Trophoblast cell (in vitro differentiated cells and primary cell): ENCODE data around the gene CD2AP.
A peak's percentile ranks its signal among the peaks of the same experiment; 100 is the strongest.
"Not testable (repeated sequence)": the region's sequence is repeated elsewhere in the genome, so short reads cannot be mapped to it uniquely, and the experiment has no call there.

Experiments used
- DNase-seq, 2 donors: peaks; one replicate each; pipeline ENCODE4 v3.0.0-alpha.2; 2016
- H2AFZ ChIP-seq: 2 replicates; pipeline ENCODE4 v1.6.1; 2013; ENCODE audit warnings: low read length, moderate library complexity, mild to moderate bottlenecking; ENCODE audit not compliant: insufficient read depth, poor library complexity
- H2AK5ac ChIP-seq: 2 replicates; pipeline ENCODE4 v1.6.1; 2013; ENCODE audit warnings: mild to moderate bottlenecking, low read length
- H2BK120ac ChIP-seq: 2 replicates; pipeline ENCODE4 v1.6.1; 2013; ENCODE audit warnings: low read length, mild to moderate bottlenecking, moderate library complexity; ENCODE audit not compliant: insufficient read depth, poor library complexity
- H2BK12ac ChIP-seq: 2 replicates; pipeline ENCODE4 v1.6.1; 2013; ENCODE audit warnings: mild to moderate bottlenecking, low read length, moderate library complexity
- H2BK5ac ChIP-seq: 2 replicates; pipeline ENCODE4 v1.6.1; 2013; ENCODE audit warnings: low read length, low read depth, moderate library complexity, mild to moderate bottlenecking; ENCODE audit not compliant: poor library complexity
- H3K14ac ChIP-seq: 2 replicates; pipeline ENCODE4 v1.6.1; 2013; ENCODE audit warnings: mild to moderate bottlenecking, low read length
- H3K18ac ChIP-seq: 2 replicates; pipeline ENCODE4 v1.6.1; 2013; ENCODE audit warnings: mild to moderate bottlenecking, low read length
- H3K23ac ChIP-seq: 2 replicates; pipeline ENCODE4 v1.6.1; 2013; ENCODE audit warnings: low read length
- H3K27ac ChIP-seq: 2 replicates; pipeline ENCODE4 v1.5.1; 2013; ENCODE audit warnings: low read depth, mild to moderate bottlenecking, inconsistent platforms, low read length, moderate library complexity
- H3K27me3 ChIP-seq: 2 replicates; pipeline ENCODE4 v1.6.1; 2013; ENCODE audit warnings: inconsistent platforms, mild to moderate bottlenecking, low read length, moderate library complexity; ENCODE audit not compliant: insufficient read depth
- H3K36me3 ChIP-seq, 2 experiments: 1 replicate in 1 of 2; 2 replicates in 1 of 2; pipeline ENCODE4 v1.6.1; 2013; ENCODE audit warnings: low read length in 2 of 2, mild to moderate bottlenecking in 2 of 2, moderate library complexity in 1 of 2; ENCODE audit not compliant: insufficient read depth in 2 of 2, control insufficient read depth in 1 of 2
- H3K4ac ChIP-seq: 2 replicates; pipeline ENCODE4 v1.6.1; 2013; ENCODE audit warnings: low read depth, mild to moderate bottlenecking, low read length, moderate library complexity
- H3K4me1 ChIP-seq, 2 experiments: 1 replicate in 1 of 2; 2 replicates in 1 of 2; pipeline ENCODE4 v1.6.1; 2013; ENCODE audit warnings: low read length in 2 of 2, mild to moderate bottlenecking in 2 of 2, moderate library complexity in 1 of 2; ENCODE audit not compliant: insufficient read depth in 2 of 2, control insufficient read depth in 1 of 2
- H3K4me2 ChIP-seq: 2 replicates; pipeline ENCODE4 v1.6.1; 2013; ENCODE audit warnings: inconsistent platforms, mild to moderate bottlenecking, low read length, moderate library complexity
- H3K4me3 ChIP-seq: 2 replicates; pipeline ENCODE4 v1.5.1; 2013; ENCODE audit warnings: mild to moderate bottlenecking, low read depth, low read length, inconsistent platforms
- H3K79me1 ChIP-seq: one replicate; pipeline ENCODE4 v1.6.1; 2013; ENCODE audit warnings: low read length
- H3K79me2 ChIP-seq: 2 replicates; pipeline ENCODE4 v1.6.1; 2013; ENCODE audit warnings: low read length, mild to moderate bottlenecking; ENCODE audit not compliant: control insufficient read depth, insufficient read depth, poor library complexity
- H3K9ac ChIP-seq: 2 replicates; pipeline ENCODE4 v1.6.1; 2013; ENCODE audit warnings: mild to moderate bottlenecking, low read length
- H3K9me3 ChIP-seq: 2 replicates; pipeline ENCODE4 v1.6.1; 2013; ENCODE audit warnings: low read depth, mild to moderate bottlenecking, control low read depth, inconsistent platforms, low read length; ENCODE audit not compliant: insufficient read depth
- H4K12ac ChIP-seq: 2 replicates; pipeline ENCODE4 v1.6.1; 2013; ENCODE audit warnings: low read depth, mild to moderate bottlenecking, low read length, moderate library complexity
- H4K8ac ChIP-seq: 2 replicates; pipeline ENCODE4 v1.6.1; 2013; ENCODE audit warnings: low read depth, mild to moderate bottlenecking, low read length, moderate library complexity
- H4K91ac ChIP-seq: one replicate; pipeline ENCODE4 v1.6.1; 2013; ENCODE audit warnings: low read depth, mild to moderate bottlenecking, low read length, moderate library complexity
- WGBS: extraction: QIAGEN DNeasy Blood & Tissue Kit; methylation state at CpG from one replicate; pipeline ENCODE4 v1.1.7; 2013; ENCODE audit warnings: missing lambda C conversion rate; ENCODE audit not compliant: insufficient read length, insufficient coverage; ENCODE audit errors: extremely low coverage; 5-methylcytosine and 5-hydroxymethylcytosine counted together

CD2AP gene

DNA sequence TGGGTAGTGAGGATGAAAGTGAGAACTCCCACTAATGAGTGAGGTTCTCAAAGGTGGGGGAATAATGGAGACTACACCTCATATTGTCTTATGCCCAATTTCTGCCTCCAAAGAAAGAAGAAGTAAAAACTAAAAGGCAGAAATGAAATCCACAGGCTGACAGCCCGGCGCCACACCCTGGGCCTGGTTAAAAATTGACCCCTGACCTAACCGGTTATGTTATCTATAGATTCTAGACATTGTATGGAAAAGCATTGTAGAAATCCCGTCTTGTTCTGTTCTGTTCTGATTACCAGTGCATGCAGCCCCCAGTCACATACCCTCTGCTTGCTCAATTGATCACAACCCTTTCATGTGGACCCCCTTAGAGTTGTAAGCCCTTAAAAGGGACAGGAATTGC lies 170.0 kb downstream of the CD2AP start:
- not testable (repeated sequence) for H3K14ac ChIP-seq, H3K27ac ChIP-seq, H4K8ac ChIP-seq, H3K79me2 ChIP-seq, H4K91ac ChIP-seq, H3K9me3 ChIP-seq, H4K12ac ChIP-seq, H3K4me3 ChIP-seq, H3K9ac ChIP-seq, H2BK5ac ChIP-seq, H3K36me3 ChIP-seq, H3K4ac ChIP-seq, H3K4me2 ChIP-seq, H2AFZ ChIP-seq, H2BK12ac ChIP-seq, H2BK120ac ChIP-seq, H3K27me3 ChIP-seq, H3K4me1 ChIP-seq, H3K79me1 ChIP-seq, H3K23ac ChIP-seq, H2AK5ac ChIP-seq, H3K18ac ChIP-seq
- WGBS: no CpG with 5 or more reads among the region's 4 CpGs
- DNase-seq: peak in 1 of 2 donors; percentile 19

DNA sequence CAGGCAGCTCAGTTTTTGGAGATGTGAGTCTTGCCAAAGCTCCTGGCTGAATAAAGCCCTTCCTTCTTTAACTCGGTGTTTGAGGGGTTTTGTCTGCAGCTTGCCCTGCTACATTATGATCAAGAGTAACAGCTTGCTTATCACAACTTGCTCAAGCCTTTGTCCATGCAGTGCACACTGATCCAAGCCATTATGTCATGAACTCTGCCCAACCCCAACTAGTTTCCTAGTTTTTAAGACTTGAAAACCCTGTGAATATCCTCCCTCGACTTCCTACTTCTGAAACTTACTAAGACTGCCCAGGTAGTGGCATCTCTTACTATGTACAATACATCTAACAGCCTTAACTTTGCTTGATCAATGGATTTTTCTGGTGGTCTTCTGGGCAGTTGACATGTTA lies 170.4 kb downstream of the CD2AP start:
- no peak overlapping the region for H2BK120ac ChIP-seq
- no peak overlapping the region for H4K8ac ChIP-seq
- H3K36me3 ChIP-seq: no peaks in the 10 kb centered on the region
- no peak overlapping the region for H3K9ac ChIP-seq
- no peaks in the 10 kb centered on the region for H3K9me3 ChIP-seq
- H3K18ac ChIP-seq: no peak overlapping the region
- no peak overlapping the region for H3K23ac ChIP-seq
- H2BK5ac ChIP-seq: no peak overlapping the region
- H3K4me2 ChIP-seq: no peak overlapping the region
- H3K14ac ChIP-seq: no peak overlapping the region
- H2BK12ac ChIP-seq: no peak overlapping the region
- H3K79me2 ChIP-seq: no peaks in the 10 kb centered on the region
- no peak for DNase-seq
- no peak overlapping the region for H4K12ac ChIP-seq
- no peak overlapping the region for H3K4me3 ChIP-seq
- no peak overlapping the region for H3K4ac ChIP-seq
- H3K27ac ChIP-seq: no peak overlapping the region
- H4K91ac ChIP-seq: no peak overlapping the region
- H3K4me1 ChIP-seq: peaks cover 0 to 2% of the 10 kb centered on the region in 2 experiments
- H3K27me3 ChIP-seq: no peaks in the 10 kb centered on the region
- H2AK5ac ChIP-seq: no peak overlapping the region
- WGBS: no CpG with 5 or more reads among the region's 2 CpGs
- H2AFZ ChIP-seq: no peak overlapping the region
- H3K79me1 ChIP-seq: no peaks in the 10 kb centered on the region

DNA sequence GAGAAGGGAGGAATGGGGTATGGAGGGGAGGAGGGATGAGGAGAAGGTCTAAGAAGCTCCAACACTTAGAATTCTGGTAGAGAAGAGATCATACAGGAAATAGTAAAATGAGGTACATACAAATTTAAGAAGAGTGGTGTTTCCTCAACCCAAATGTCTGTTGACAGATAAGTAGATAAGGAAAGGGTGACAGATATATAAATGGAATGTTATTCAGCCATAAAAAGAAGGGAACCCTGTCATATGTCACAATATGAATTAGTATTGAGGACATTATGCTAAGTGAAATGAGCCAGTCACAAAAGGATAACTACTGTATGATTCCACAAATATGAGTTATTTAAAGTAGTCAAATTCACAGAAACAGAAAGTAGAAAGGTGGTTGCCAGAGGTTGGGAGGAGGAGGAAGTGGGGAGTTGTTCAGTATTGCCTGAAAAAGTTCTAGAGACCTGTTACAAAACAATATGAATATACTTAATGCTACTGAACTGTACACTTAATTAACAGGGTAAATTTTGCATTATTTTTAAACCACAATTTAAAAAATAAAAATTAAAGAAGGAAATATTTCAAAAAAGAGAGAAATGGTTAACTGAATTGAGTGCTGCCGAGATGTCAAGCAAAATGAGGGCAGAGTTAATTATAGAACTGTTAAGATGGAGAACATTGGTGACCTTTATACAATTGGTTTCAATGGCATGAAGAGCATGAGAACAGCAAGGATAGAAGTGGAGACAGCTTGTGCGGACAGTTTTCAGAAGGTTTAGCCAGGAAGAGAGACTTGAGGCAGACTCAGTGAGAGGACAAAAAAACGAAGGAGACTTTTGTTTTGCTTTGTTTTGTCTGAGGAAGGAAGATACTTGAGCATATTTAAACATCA lies 173.2 kb downstream of the CD2AP start:
- Histone ChIP-seq H2BK120ac (no peak overlapping the region), H3K79me2 (no peaks in the 10 kb centered on the region), H2BK12ac (no peak overlapping the region), H4K8ac (no peak overlapping the region), H3K4me3 (no peak overlapping the region), H3K18ac (no peak overlapping the region), H3K36me3 (no peaks in the 10 kb centered on the region), H3K9me3 (no peaks in the 10 kb centered on the region), H3K27ac (no peak overlapping the region), H2AFZ (no peak overlapping the region), H3K14ac (no peak overlapping the region), H2BK5ac (no peak overlapping the region), H3K4me2 (no peak overlapping the region), H3K9ac (no peak overlapping the region), H3K27me3 (no peaks in the 10 kb centered on the region), H3K23ac (no peak overlapping the region), H4K12ac (no peak overlapping the region), H4K91ac (no peak overlapping the region), H3K4me1 (peaks cover 0 to 2% of the 10 kb centered on the region in 2 experiments), H3K79me1 (no peaks in the 10 kb centered on the region), H3K4ac (no peak overlapping the region), H2AK5ac (no peak overlapping the region)
- no peak for DNase-seq
- WGBS: no CpG with 5 or more reads among the region's 3 CpGs

DNA sequence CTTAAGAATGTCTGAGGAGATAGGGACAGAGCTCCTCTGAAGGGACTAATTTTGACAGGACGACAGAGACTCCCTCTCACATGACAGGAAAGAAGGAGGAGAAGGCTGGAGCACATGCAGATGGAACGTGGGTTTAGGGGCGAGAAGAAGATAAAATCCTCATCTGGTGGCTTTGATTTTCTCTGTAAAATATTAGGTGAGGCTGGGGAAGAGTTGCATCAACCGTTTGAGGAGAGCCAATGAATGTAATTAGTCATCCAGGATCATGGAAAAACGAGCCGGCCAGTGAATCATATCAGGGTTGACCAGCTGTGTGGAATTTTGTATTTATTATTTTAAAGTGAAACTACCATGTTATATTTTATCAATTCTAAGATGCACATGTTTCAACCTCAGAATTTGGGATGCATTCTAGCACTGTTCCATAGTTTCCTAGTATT lies 173.9 kb downstream of the CD2AP start:
- Histone ChIP-seq H3K79me1 (no peaks in the 10 kb centered on the region), H4K91ac (no peak overlapping the region), H3K4me2 (no peak overlapping the region), H2BK120ac (no peak overlapping the region), H3K9ac (no peak overlapping the region), H4K8ac (no peak overlapping the region), H3K9me3 (no peaks in the 10 kb centered on the region), H3K4me1 (peaks cover 5% of the 10 kb centered on the region in 2 experiments), H3K4me3 (no peak overlapping the region), H3K18ac (no peak overlapping the region), H2BK12ac (no peak overlapping the region), H3K27ac (no peak overlapping the region), H4K12ac (no peak overlapping the region), H3K36me3 (no peaks in the 10 kb centered on the region), H2AFZ (no peak overlapping the region), H3K23ac (no peak overlapping the region), H3K4ac (no peak overlapping the region), H2BK5ac (no peak overlapping the region), H3K14ac (no peak overlapping the region), H3K79me2 (no peaks in the 10 kb centered on the region), H2AK5ac (no peak overlapping the region), H3K27me3 (no peaks in the 10 kb centered on the region)
- WGBS: no CpG with 5 or more reads among the region's 6 CpGs
- peak; percentile 37 to 67 for DNase-seq
